22Rv1 (cell line): ENCODE data around the gene ONECUT2.

Experiments used
- H3K27ac ChIP-seq: fragments of 450-650 bp; 2 replicates; pipeline ENCODE4 v1.5.1; 2017
- ZFX ChIP-seq: fragments of 450-650 bp; IDR thresholded peaks from 2 replicates; pipeline ENCODE4 v1.6.1; 2017; ENCODE audit warnings: antibody characterized with exemption, borderline replicate concordance
- TF ChIP-seq, protein P1 (sequence below): fragments of 450-650 bp; IDR thresholded peaks from 2 replicates; pipeline ENCODE4 v1.5.1; 2017; ENCODE audit warnings: mild to moderate bottlenecking

ONECUT2 gene

DNA sequence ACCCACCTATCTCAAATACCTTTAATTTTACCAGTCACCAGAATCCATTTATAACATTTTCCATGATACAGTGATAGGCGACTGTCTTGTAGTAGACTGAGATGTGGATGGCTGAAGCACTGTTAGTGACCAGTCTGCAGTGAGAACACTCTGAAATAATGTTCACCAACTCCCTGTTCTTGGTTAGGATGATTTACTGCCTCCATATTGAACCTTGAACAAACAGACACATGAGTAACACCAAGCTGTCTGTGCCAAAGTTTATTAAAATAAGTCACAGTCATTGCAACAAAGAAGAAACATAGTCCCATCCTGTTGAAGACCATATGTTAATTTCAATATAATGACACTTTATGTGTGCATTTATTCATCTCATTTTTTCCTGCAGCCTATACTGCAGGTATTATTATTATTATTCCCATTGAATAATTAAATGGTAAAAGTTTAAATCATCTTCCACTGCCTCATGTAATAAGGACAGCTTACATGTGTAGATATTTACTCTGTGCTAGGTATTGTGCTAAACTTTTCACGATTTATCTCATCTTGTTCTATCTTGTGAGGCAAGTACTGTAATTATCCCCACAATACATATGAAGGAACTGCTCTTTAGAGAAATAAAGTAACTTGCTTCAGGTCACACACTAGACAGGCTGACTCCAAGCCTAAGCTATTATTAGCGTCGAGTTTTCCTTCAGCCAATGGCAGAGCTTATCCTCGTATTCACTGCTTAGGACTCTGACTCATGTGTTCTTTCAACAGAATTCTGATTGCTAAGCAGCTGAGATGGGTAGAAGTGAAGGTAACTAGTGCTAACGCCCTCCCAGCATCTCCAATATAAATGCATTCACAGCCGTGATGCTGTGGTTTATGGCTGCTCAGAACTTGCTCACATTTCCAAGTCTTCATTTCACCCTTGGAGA is 62.5 kb downstream of the ONECUT2 start:
- H3K27ac ChIP-seq, result peak overlapping the region; percentile 78
- TF ChIP-seq, protein P1, sequence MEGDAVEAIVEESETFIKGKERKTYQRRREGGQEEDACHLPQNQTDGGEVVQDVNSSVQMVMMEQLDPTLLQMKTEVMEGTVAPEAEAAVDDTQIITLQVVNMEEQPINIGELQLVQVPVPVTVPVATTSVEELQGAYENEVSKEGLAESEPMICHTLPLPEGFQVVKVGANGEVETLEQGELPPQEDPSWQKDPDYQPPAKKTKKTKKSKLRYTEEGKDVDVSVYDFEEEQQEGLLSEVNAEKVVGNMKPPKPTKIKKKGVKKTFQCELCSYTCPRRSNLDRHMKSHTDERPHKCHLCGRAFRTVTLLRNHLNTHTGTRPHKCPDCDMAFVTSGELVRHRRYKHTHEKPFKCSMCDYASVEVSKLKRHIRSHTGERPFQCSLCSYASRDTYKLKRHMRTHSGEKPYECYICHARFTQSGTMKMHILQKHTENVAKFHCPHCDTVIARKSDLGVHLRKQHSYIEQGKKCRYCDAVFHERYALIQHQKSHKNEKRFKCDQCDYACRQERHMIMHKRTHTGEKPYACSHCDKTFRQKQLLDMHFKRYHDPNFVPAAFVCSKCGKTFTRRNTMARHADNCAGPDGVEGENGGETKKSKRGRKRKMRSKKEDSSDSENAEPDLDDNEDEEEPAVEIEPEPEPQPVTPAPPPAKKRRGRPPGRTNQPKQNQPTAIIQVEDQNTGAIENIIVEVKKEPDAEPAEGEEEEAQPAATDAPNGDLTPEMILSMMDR, result no peak
- TF ChIP-seq ZFX, result no peak

DNA sequence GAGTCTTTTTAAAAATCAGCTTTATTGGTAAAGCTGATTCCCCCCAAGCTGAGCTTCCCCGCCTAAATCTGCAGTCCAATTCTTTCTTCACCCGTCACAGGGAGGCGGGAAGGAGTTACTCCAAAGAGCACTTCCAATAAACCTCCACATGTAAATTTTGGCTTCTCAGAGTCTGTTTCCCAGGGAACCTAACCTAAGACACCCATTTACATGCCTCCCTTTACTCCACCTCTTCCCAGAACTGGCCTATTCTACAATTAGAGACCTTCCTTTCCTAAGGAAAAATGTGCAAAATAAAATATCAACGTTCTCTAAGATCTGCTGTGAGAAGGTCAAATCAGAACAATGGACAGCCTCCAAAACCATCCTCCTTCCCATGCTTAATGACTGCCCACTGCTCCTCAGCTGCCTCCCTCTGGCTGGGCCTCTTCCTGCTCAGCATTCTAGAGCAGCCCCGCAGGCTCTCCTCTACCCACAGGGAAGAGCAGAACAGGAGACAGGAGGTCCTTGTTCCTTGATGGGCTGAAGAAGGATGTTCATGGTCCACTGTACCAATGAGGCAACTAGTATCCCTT is 63.6 kb downstream of the ONECUT2 start:
- peak overlapping the region; percentile 78 for H3K27ac ChIP-seq
- TF ChIP-seq ZFX, result no peak
- TF ChIP-seq, protein P1, result no peak

DNA sequence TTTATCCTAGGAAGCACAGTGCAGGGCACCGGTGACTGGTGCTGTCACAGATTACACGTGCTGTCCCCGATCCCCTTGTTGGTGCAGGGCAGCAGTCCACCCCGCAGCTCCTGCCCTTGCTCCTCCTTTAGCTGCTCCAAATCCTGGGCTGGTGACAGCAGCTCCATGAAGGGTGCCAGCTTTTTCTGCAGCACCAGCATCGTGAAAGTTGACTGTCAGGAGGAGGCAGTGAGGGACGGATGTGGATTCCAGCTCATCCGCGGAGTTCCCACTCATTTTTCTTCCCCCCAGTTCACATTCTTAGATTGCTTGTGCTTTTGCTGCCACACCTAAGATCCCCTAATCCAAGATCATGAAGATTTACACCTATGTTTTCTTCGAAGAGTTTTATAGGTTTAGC is 67.5 kb downstream of the ONECUT2 start:
- TF ChIP-seq, protein P1, result no peak
- TF ChIP-seq ZFX, result no peak
- no peak overlapping the region for H3K27ac ChIP-seq

DNA sequence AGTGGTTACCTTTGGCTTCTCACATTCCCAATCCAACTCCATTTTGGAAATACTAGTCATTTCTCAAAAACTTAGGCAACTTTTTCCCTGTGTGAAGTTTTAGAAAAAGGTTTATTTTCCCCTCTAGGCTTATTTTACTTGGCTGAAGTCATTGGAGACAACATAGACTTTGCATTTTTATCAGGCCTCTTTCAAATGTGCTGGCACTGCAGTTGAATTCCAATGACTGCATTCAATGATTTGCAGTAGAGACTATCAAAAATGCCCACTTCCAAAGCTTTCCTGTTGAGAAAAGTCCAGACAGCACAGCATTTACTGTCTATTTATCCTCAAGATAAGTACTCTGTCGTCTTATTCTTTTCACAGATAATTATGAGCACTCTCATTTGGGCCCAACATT is 70.1 kb downstream of the ONECUT2 start:
- no peak overlapping the region for H3K27ac ChIP-seq
- no peak for TF ChIP-seq ZFX
- TF ChIP-seq, protein P1, result no peak

DNA sequence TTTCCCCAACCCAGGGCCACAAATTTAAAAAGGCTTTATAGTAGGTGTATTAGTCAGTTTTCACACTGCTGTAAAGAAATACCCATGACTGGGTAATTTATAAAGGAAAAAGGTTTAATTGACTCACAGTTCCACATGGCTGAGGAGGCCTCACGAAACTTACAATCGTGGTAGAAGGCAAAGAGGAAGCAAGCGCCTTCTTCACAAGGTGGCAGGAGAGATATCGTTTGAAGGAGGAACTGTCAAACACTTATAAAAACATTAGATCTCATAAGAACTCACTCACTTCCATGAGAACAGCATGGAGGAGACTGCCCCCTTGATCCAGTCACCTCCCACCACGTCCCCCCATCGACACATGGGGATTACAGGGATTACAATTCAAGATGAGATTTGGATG is 80.9 kb downstream of the ONECUT2 start:
- TF ChIP-seq, protein P1, result no peak
- no peak for TF ChIP-seq ZFX
- no peak overlapping the region for H3K27ac ChIP-seq

DNA sequence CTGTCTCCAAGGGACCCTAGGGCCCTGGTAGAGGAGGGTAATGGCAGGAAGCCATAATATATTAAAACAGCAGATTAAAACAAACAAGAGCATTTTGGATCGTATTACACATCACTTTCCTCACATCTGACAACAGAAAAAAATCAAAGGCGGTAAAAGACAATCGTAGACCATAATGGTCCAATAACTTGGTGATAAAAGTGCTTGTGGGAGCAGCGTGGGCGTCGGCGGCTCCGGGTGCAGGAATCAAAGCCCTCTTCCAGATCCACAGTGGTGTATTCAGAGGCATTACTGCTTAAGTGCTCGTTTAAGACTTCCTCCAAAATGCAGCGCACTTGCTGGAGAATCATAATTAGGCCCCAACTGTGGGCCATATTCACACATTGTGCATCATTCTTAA is 83.4 kb downstream of the ONECUT2 start:
- TF ChIP-seq ZFX, result no peak
- TF ChIP-seq, protein P1, result no peak
- H3K27ac ChIP-seq, result no peak overlapping the region
